HG03460 (cell line): Measurements from ENCODE around the gene AMMECR1L.
"Not testable (repeated sequence)": the region's sequence is repeated elsewhere in the genome, so short reads cannot be mapped to it uniquely, and the experiment has no call there.

Experiments used
- ATAC-seq: cut with Tn5 transposase; IDR thresholded peaks from one replicate; pipeline ENCODE4 v1.9.1; 2021; ENCODE audit not compliant: unreplicated experiment

The AMMECR1L gene

GRCh38 chr2:127841466-127842178, 44.1 kb downstream of the AMMECR1L start:
- ATAC-seq = no peak

GRCh38 chr2:127840893-127841292, 44.9 kb downstream of the AMMECR1L start:
- ATAC-seq = no peak

- no peak for ATAC-seq
Measured at GRCh38 chr2:127834951-127835350, 50.8 kb downstream of the AMMECR1L start.

- ATAC-seq = peak; percentile 99
Measured at GRCh38 chr2:127829845-127830246, 55.9 kb downstream of the AMMECR1L start.

- ATAC-seq = not testable (repeated sequence)
Measured at GRCh38 chr2:127826708-127827107, 59.0 kb downstream of the AMMECR1L start.

- no peak for ATAC-seq
Measured at GRCh38 chr2:127826047-127826446, 59.7 kb downstream of the AMMECR1L start.

GRCh38 chr2:127820080-127820668, 65.6 kb downstream of the AMMECR1L start:
- no peak for ATAC-seq

- ATAC-seq = no peak
Measured at GRCh38 chr2:127818794-127819425, 66.8 kb downstream of the AMMECR1L start.

GRCh38 chr2:127818241-127818640, 67.5 kb downstream of the AMMECR1L start:
- ATAC-seq = no peak

GRCh38 chr2:127814677-127815076, 71.1 kb downstream of the AMMECR1L start:
- no peak for ATAC-seq

- ATAC-seq = not testable (repeated sequence)
Measured at GRCh38 chr2:127812441-127812840, 73.3 kb downstream of the AMMECR1L start.
